Hippocampal formation (tissue), 2 donors: ENCODE results near the gene NTNG1.

Experiments used
- DNase-seq, 2 donors: peaks; one replicate each; lab custom pipeline; 2025; lab: John Stamatoyannopoulos, UW

NTNG1 gene

DNA sequence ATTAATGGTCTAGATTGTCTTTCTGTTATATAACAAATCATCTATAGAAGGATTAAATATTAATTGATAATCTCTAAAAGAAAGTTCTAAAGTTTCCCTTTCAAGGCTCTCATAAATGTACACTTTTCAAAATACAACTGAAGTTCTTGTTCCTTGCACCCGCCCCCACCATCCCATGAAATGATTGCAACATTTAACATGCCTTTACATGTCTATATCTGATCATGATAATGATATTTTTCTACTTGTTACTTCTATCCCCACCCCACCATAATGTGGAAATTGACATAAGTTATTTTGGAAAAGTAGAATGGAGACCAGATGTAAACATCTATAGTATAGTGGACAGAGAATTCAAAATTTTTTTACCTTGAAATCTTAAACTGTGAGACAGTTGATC, 186.6 kb downstream of the NTNG1 start:
- no peak for DNase-seq

DNA sequence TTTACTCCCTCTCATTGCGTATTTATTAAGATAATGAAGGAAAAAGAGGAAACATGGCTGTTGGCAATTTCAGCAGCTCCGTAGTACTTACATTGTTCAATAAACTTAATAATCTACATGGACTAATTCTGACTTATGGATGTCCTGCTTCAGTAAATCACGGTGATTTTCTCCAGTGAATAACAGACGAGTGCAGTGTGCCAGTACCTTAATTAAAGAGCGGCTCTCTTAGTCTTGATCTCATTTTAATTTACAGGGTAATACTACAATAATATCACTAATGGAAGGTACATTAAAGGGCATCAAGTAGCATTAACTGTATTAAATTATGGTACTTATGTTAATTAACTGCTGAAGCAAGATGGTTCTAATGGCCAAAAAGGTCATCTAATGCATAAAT, 187.2 kb downstream of the NTNG1 start:
- DNase-seq, result no peak

- no peak for DNase-seq
These were observed 198.9 kb downstream of the NTNG1 start for GRCh38 chr1:107339775-107340174.

DNA sequence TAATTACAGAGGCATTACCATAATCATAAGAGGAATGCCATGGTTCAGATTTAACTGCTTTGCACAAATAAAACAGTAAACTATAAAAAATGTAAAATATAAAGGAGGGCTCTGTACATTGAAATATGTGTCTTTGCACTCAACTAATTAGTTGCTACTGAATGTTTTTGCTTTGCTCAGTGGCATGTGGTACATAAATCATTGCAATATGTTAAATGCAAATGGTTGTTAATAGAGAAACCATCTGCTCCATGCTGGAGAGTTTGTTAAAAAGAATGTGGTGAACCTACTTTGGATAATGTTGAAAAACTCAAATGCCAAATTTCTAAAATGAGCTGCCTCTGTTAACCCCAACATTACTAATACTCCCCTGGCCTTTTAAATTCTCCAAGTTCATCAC, 201.5 kb downstream of the NTNG1 start:
- DNase-seq, result peak in 1 of 2 donors; percentile 19

DNA sequence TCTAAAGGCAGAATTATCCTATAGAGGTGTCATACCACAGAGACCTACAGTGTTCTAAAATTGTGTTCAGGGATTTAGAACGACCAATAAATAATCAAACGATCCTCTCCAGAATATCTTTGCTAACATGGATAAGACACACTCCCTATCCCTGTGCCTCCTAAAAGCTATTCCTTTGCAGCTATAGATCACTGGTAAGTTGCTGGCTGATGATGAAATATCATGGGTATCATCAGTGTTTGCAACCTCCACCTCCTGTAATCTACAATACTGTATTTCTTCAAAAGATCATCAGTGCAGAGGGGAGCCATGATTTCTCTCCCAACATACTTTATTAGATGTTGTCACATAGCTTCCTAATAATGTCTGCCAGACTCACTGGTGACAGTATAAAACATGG, 201.9 kb downstream of the NTNG1 start:
- no peak for DNase-seq

DNA sequence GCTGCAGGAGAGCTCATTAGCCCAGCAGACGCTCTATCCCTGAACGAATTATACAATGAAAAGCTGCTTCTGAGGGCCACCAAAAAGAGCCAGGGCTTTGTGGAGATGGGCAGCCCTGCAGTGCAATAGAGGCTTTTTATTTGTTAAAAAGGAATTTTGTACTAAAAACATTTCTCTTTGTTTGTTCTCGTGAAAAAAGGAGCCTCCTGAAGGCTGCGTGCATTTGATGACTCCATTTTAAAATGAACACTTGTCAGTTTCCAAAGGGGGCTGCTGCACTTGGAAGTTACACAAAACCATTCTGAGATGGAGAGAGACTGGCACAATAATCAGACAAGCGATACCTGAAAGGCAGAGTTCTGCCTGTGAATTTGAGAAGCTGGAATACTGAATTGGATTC, 202.8 kb downstream of the NTNG1 start:
- DNase-seq, result no peak

- no peak for DNase-seq
These were observed 203.5 kb downstream of the NTNG1 start for GRCh38 chr1:107344268-107344760.

GRCh38 chr1:107344836-107345235, 204.0 kb downstream of the NTNG1 start:
- DNase-seq, result no peak

- no peak for DNase-seq
These were observed 212.0 kb downstream of the NTNG1 start for GRCh38 chr1:107352850-107353249.

GRCh38 chr1:107357376-107357775, 216.5 kb downstream of the NTNG1 start:
- no peak for DNase-seq

DNA sequence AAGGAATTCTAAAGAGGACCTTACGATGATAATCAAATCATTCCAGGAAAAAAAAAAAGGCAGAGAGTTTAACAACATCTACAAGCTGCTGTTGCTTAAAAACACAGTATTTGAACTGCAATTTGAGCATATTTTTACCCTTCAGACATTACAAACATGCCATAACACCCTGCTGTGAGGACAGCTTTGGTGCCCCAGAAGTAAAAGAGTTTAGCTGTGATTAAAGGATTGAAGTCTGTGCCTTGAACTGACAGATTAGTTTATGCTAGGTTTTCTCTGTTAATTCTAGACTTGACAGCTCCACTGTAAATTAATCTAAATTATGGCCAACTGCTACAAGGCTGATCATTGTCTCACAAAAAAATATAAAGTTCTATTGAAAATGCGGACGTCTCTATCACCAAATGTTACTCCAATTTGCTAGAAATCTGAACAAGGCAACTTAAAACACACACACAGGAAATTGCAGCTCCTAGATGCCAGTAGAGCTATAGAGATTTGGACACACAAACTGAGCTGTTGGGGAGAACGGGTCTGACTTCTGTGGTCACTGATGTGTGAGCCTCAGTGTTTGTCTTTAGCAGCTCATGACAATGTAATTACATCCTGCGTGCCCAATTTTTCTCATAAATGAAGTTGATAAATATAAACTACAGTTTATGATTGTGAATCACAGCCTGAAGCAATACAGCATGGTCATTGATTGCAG, 217.9 kb downstream of the NTNG1 start:
- no peak for DNase-seq

GRCh38 chr1:107359472-107360241, 218.8 kb downstream of the NTNG1 start:
- DNase-seq, result no peak

DNA sequence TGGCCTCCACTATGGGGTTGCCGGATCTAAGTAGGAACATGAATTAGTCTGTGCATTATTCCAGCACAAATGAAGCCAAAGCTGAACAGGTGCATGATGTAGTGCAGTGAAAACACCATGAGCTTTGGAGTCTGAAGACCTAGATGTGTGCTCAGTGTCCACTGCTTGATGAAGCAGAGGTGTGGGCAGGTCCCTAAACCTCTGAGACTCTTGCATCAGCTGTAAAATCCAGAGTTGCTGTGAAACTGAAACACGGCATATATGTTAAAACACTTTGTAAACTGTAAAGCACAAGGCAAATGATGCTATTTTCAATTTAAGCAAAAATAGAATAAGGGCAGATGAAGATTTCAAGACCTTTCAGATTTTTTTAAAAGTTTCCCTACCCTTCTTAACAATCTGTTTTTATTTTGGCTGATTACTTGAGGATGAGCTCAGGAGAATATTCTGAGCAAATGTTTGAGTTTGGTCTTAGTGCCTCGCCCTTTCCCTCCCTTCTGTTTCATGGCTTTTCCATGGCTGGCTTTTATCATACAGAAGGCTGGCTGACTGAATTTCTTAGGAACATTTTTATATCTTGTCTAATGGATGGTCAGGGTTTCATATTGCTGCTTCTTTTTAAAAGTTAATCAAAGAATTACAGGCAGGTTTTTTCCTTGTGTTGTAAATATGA, 221.8 kb downstream of the NTNG1 start:
- no peak for DNase-seq

DNA sequence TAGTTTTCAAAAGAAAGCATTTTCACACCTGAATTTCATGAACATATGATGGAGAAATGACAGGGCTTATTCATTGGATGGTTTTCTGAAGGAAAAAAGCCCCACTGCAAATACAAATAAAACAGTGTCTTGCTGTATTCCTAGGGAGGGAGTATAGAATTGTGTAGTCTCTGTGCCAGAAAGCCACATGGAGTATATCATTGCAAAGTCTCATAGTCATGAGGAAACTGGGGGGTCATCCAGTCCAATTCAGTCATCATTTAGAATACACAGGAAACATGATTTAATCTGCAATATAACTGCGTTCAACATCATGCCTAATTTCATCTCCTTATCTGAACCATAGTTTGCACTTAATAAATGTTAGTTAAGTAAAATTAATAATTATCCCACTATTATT, 222.3 kb downstream of the NTNG1 start:
- DNase-seq, result no peak

- no peak for DNase-seq
These were observed 224.8 kb downstream of the NTNG1 start for GRCh38 chr1:107365527-107366240.

GRCh38 chr1:107378426-107378825, 237.6 kb downstream of the NTNG1 start:
- DNase-seq, result no peak

DNA sequence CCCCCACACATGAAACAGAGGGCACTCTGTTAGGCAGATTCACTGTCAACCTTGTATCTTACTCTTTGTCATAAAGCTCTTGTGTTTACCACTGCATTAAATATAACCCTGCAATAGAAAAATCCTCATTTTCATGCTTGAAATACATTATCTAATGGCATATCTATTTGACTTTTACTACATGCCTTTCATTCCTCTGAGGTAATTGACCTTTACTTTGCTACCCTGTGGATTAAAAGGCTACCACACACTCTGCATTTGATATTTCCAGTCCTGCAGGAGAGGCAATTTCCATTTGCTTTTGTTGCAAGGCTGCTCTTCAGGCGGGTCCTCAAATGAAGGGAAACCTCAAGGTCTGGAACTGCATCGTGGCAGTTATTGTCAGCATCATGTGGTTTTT, 238.0 kb downstream of the NTNG1 start:
- DNase-seq, result no peak

DNA sequence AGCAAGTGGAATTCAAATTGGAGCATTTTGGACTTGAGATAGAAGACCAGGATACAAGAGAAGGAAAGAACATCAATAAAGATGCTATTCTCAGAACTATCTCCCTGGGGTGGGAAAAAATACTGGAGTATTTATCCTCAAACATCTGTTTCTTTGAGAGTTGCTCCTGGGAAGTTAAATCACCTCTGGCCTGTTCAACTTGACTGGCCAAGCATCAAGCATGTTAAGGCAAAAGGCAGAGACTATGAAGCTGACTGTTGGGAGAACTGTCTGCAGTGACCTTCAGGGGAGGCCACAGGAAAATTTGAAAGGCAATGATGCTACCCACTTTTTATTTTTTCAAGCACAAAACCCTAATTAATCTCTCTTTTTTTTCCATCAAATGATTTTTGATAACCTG, 239.0 kb downstream of the NTNG1 start:
- no peak for DNase-seq

DNA sequence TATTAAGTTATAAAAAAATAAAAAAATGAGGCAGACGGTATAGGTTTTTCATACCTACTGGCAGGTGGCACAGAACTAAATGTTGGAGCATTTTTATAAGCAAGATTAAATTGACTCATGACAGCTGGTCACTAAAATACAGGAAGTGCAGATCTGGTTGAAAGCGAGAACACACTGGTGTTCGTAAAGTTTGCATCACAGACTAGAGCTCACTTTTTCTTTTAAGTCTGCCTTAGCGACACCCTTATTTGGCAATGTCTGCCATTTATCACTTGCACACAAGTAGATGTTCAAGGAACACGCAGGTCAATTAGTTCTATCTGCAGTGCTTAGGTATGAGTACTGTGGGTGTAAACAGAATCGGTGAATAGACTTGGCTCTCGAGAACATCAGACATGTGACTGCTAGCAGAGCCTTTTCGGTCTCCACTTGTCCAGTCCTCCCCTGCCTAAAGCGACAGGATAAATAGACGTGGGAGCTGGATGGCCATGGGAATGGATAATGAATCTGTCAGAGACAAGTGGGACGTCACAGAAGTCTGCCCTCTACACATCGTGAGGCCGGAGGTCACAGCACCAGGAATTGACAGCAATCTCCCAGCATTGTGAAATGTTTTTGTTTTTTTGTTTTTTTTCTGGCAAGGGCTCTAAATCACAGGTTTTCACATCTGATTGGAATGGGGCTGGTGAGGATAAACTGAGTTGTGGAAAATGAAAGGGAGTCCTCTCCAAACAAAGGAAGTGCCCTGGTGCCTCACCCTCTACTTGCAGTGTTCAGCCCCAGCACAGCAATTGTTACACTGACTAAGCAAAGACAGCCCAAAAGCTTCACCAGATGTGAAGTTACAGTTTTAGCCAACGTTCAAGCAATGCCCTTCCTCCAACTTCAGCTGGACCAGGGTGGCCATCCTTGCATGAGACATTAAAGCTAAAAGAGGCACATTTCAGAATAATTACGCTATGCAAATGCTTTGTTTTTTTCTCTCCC, 248.9 kb downstream of the NTNG1 start:
- no peak for DNase-seq

GRCh38 chr1:107394301-107394700, 253.5 kb downstream of the NTNG1 start:
- no peak for DNase-seq

GRCh38 chr1:107401704-107402103, 260.9 kb downstream of the NTNG1 start:
- DNase-seq, result no peak
